GM12878 (cell line): ENCODE data around the gene ZNF552. TPM values are rescaled to one million over a fixed set of nuclear protein-coding genes. Genes with fewer than 3 reads are reported as not detected.

Experiments used
- ATAC-seq: fragments of 200-7000 bp; cut with Tn5 transposase; 3 replicates; pipeline ENCODE4 v1.9.1; 2020; ENCODE audit warnings: mild to moderate bottlenecking, moderate library complexity
- BruUV-seq: library from RNA; stranded (reverse); fragments of 400-500 nt; replicated peaks from 2 replicates; lab custom pipeline; 2021; lab: Mats Ljungman, UMichigan
- CTCF ChIA-PET: fragments of 300-600 bp; sonication (Branson Sonifier 250); formaldehyde crosslinking; extraction: SDS; loops from one replicate; lab custom pipeline; 2021; ENCODE audit warnings: inconsistent platforms; lab: Yijun Ruan, JAX
- POLR2A ChIA-PET: fragments of 350-600 bp; formaldehyde crosslinking; extraction: SDS; loops from one replicate; lab custom pipeline; 2021; ENCODE audit warnings: inconsistent platforms; lab: Charles Lee
- RAD21 ChIA-PET: fragments of 300-600 bp; sonication (Branson Sonifier 250); formaldehyde crosslinking; loops from one replicate; lab custom pipeline; 2023; ENCODE audit warnings: antibody characterized with exemption; ENCODE audit not compliant: unreplicated experiment; lab: Charles Lee
- SMC1A ChIA-PET: fragments of 300-600 bp; sonication (Branson Sonifier 250); formaldehyde crosslinking; loops from one replicate; lab custom pipeline; 2023; ENCODE audit not compliant: unreplicated experiment, uncharacterized antibody; lab: Charles Lee
- DNase-seq: peaks from one replicate; pipeline ENCODE4 v3.0.0-alpha.2; 2011; ENCODE audit warnings: low read depth, low spot score
- FAIRE-seq: peaks from 3 replicates; lab custom pipeline; 2011; peaks lifted over from hg19 to GRCh38; lab: Jason Lieb, UNC
- H2AFZ ChIP-seq: 2 replicates; pipeline ENCODE4 v1.6.0; 2011; ENCODE audit warnings: low read depth, low read length, control low read depth; ENCODE audit not compliant: control insufficient read depth
- H3K27ac ChIP-seq: 2 replicates; pipeline ENCODE4 v1.5.1; 2011; ENCODE audit warnings: control low read depth; ENCODE audit not compliant: control insufficient read depth, insufficient read depth
- H3K27me3 ChIP-seq, 2 experiments: replicated peaks in 1 of 2; 2 replicates each; pipeline versions ENCODE4 v1.6.0 to v1.6.1; 2011; ENCODE audit warnings: low read length in 1 of 2; ENCODE audit not compliant: control insufficient read depth in 2 of 2, insufficient read depth in 2 of 2
- H3K36me3 ChIP-seq, 2 experiments: 2 replicates each; pipeline ENCODE4 v1.5.1; 2011; ENCODE audit warnings: low read length in 1 of 2; ENCODE audit not compliant: control insufficient read depth in 2 of 2, insufficient read depth in 2 of 2
- H3K4me1 ChIP-seq: 2 replicates; pipeline ENCODE4 v1.6.1; 2011; ENCODE audit warnings: mild to moderate bottlenecking, low read length, moderate library complexity, mixed read lengths; ENCODE audit not compliant: control insufficient read depth, insufficient read depth
- H3K4me2 ChIP-seq: 2 replicates; pipeline ENCODE4 v1.6.0; 2011; ENCODE audit warnings: control low read depth; ENCODE audit not compliant: control insufficient read depth, insufficient read depth
- H3K4me3 ChIP-seq: fragments of 200-600 bp; sonication (generic); 2 replicates; pipeline ENCODE4 v1.5.1; 2016
- H3K79me2 ChIP-seq: 2 replicates; pipeline ENCODE4 v1.6.0; 2011; ENCODE audit warnings: low read length; ENCODE audit not compliant: control insufficient read depth, insufficient read depth
- H3K9ac ChIP-seq: 2 replicates; pipeline ENCODE4 v1.8.0; 2011; ENCODE audit warnings: low read length, control low read depth, mixed read lengths; ENCODE audit not compliant: control insufficient read depth, insufficient read depth
- H3K9me3 ChIP-seq: replicated peaks from 3 replicates; pipeline ENCODE4 v1.5.1; 2011; ENCODE audit warnings: mild to moderate bottlenecking, low read length; ENCODE audit not compliant: control insufficient read depth, insufficient read depth
- H4K20me1 ChIP-seq: 2 replicates; pipeline ENCODE4 v1.6.0; 2011; ENCODE audit not compliant: control insufficient read depth, insufficient read depth
- BCL3 ChIP-seq: IDR thresholded peaks from 2 replicates; pipeline ENCODE4 v1.6.1; 2011; ENCODE audit warnings: borderline replicate concordance, low read depth, mild to moderate bottlenecking, moderate library complexity, low read length; ENCODE audit not compliant: insufficient read depth, poor library complexity, severe bottlenecking
- CHD1 ChIP-seq: IDR thresholded peaks from 2 replicates; pipeline ENCODE4 v1.6.1; 2012; ENCODE audit warnings: low read depth, low read length, improper control_type of control experiment
- CREB1 ChIP-seq: IDR thresholded peaks from 2 replicates; pipeline ENCODE4 v1.6.1; 2012; ENCODE audit warnings: low read depth, mild to moderate bottlenecking, inconsistent platforms
- CTCF ChIP-seq, 3 experiments: IDR thresholded peaks in 2 of 3; conservative IDR thresholded peaks in 1 of 3; 2 replicates each; pipeline ENCODE4 v1.5.1; 2011; ENCODE audit warnings: low read depth in 3 of 3, low read length in 3 of 3, mild to moderate bottlenecking in 3 of 3, control low read depth in 2 of 3, moderate library complexity in 2 of 3, inconsistent platforms in 1 of 3, mixed read lengths in 1 of 3; ENCODE audit not compliant: control insufficient read depth in 2 of 3, insufficient read depth in 1 of 3; ENCODE audit errors: extremely low read depth in 1 of 3
- DPF2 ChIP-seq: fragments of 450-650 bp; IDR thresholded peaks from 2 replicates; pipeline ENCODE4 v1.6.1; 2017; ENCODE audit warnings: mild to moderate bottlenecking
- GABPA ChIP-seq: IDR thresholded peaks from 2 replicates; pipeline ENCODE4 v1.6.1; 2014; ENCODE audit warnings: antibody characterized with exemption, low read depth, mild to moderate bottlenecking, inconsistent platforms
- HDAC2 ChIP-seq: fragments of 200-600 bp; sonication (generic); IDR thresholded peaks from 2 replicates; pipeline ENCODE4 v1.6.1; 2017
- IKZF2 ChIP-seq, 2 experiments: fragments of 450-650 bp; IDR thresholded peaks; 2 replicates each; pipeline ENCODE4 v1.6.1; 2017; ENCODE audit warnings: mild to moderate bottlenecking in 2 of 2, moderate library complexity in 2 of 2
- MTA2 ChIP-seq: fragments of 450-650 bp; IDR thresholded peaks from 2 replicates; pipeline ENCODE4 v1.6.1; 2016; ENCODE audit warnings: low read depth, mild to moderate bottlenecking, moderate library complexity
- MTA3 ChIP-seq: IDR thresholded peaks from 2 replicates; pipeline ENCODE4 v1.6.1; 2012; ENCODE audit warnings: low read length, inconsistent platforms, borderline replicate concordance
- NFYB ChIP-seq: IDR thresholded peaks from 2 replicates; pipeline ENCODE4 v1.6.1; 2011; ENCODE audit warnings: low read depth, mild to moderate bottlenecking, low read length, improper control_type of control experiment, moderate library complexity; ENCODE audit not compliant: insufficient read depth
- PAX5 ChIP-seq: IDR thresholded peaks from 2 replicates; pipeline ENCODE4 v1.6.1; 2011; ENCODE audit warnings: low read depth, low read length, borderline replicate concordance
- POU2F2 ChIP-seq: IDR thresholded peaks from 3 replicates; pipeline ENCODE4 v1.6.1; 2011; ENCODE audit warnings: low read depth, mild to moderate bottlenecking, low read length, borderline replicate concordance
- SMAD5 ChIP-seq: IDR thresholded peaks from 2 replicates; pipeline ENCODE4 v1.6.1; 2016; ENCODE audit warnings: antibody characterized with exemption, low read depth
- STAT1 ChIP-seq: fragments of 450-650 bp; conservative IDR thresholded peaks from 2 replicates; pipeline ENCODE4 v1.6.1; 2014; ENCODE audit warnings: antibody characterized with exemption, mild to moderate bottlenecking
- TCF3 ChIP-seq: IDR thresholded peaks from 2 replicates; pipeline ENCODE4 v1.6.1; 2012; ENCODE audit warnings: low read depth, mild to moderate bottlenecking, low read length, borderline replicate concordance; ENCODE audit not compliant: insufficient read depth
- USF2 ChIP-seq: IDR thresholded peaks from 2 replicates; pipeline ENCODE4 v1.6.1; 2011; ENCODE audit warnings: low read depth, low read length, improper control_type of control experiment, borderline replicate concordance
- ZSCAN29 ChIP-seq: fragments of 450-650 bp; IDR thresholded peaks from 2 replicates; pipeline ENCODE4 v1.6.1; 2017; ENCODE audit warnings: mild to moderate bottlenecking, moderate library complexity
- WGBS: methylation state at CpG from one replicate; pipeline ENCODE4 v1.1.6; 2016; ENCODE audit warnings: low lambda C conversion rate; ENCODE audit not compliant: insufficient replicate concordance, insufficient coverage; ENCODE audit errors: missing lambda C conversion rate; 5-methylcytosine and 5-hydroxymethylcytosine counted together
- in situ Hi-C: fragments of 300-500 bp; cut with MboI; formaldehyde crosslinking; loops from 9 replicates; pipeline ENCODE4 v1.14.3; 2018; ENCODE audit warnings: mixed read lengths
- intact Hi-C: fragments of 100-400 bp; cut with micrococcal nuclease; formaldehyde crosslinking; loops from one replicate; pipeline ENCODE4 v1.14.2; 2022; ENCODE audit not compliant: unreplicated experiment
- polyA plus RNA-seq, 11 experiments: library from polyadenylated mRNA; depleted of rRNA in 4 of 11; unstranded in 6 of 11; stranded (reverse) in 5 of 11; fragments of >200 nt; fragmentation: Nextera tagmentation in 4 of 11; fragmentation: Illumina TruSeq in 1 of 11; extraction: Ambion mirVana in 4 of 11; extraction: Trizol in 1 of 11; gene quantifications; 1 replicate in 1 of 11; 2 replicates in 10 of 11; pipeline versions ENCODE4 v1.2.1 to v1.2.3, GENCODE V29; 2011 to 2016; ENCODE audit warnings: inconsistent platforms in 2 of 11, missing spikeins in 2 of 11, low read depth in 1 of 11
- total RNA-seq, 4 experiments: library from RNA; depleted of rRNA in 3 of 4; stranded (reverse); fragments of >200 nt in 3 of 4; fragmentation: Illumina TruSeq in 1 of 4; extraction: Trizol in 1 of 4; gene quantifications; 2 replicates each; pipeline versions ENCODE4 v1.2.1 to v1.2.3, GENCODE V29; 2013 to 2021

Gene ZNF552
- total and polyA plus RNA-seq, 10 of the 15 experiments (the other 5 are each of a cell fraction or from before 2014, with no cell fraction given), result 3.6 to 13.3 (median 8.0) TPM

GRCh38 chr19:57802269-57802668 lies 12.4 kb downstream of the ZNF552 start (continued):
- TF ChIP-seq CTCF (IDR thresholded peaks at IDR 0.05 in 2 of 3, conservative IDR thresholded peaks at IDR 0.05 in 1 of 3; ENCODE audit: control insufficient read depth in 2 of 3, extremely low read depth in 1 of 3, insufficient read depth in 1 of 3, low read depth in 3 of 3, low read length in 3 of 3) (peak; percentile 31 to 38 (median 34); a peak in 5 of 6 replicates), CREB1 (0 out of 2 replicates have a peak, but pooled peaks have one; percentile 18), CHD1 (no peak), MTA3 (no peak), GABPA (no peak), DPF2 (no peak), PAX5 (no peak)

GRCh38 chr19:57800696-57801095 lies 14.0 kb downstream of the ZNF552 start:
- peaks cover 5% of the 10 kb centered on the region for H3K4me1 ChIP-seq
- TF ChIP-seq DPF2, result no peak
- TF ChIP-seq ZSCAN29, result no peak
- TF ChIP-seq TCF3, result no peak
- no peak for TF ChIP-seq NFYB
- TF ChIP-seq MTA2, result no peak
- TF ChIP-seq SMAD5, result no peak
- no peak for TF ChIP-seq HDAC2
- no peak for TF ChIP-seq USF2
- TF ChIP-seq IKZF2 (IDR thresholded peaks at IDR 0.05), result no peak
- TF ChIP-seq STAT1, result no peak
- no peak for TF ChIP-seq BCL3
- no peak for TF ChIP-seq POU2F2
- no peak overlapping the region for H3K4me2 ChIP-seq
- no peak overlapping the region for H3K27ac ChIP-seq
- no peaks in the 10 kb centered on the region for H4K20me1 ChIP-seq
- H3K9ac ChIP-seq, result no peak overlapping the region
- ATAC-seq, result no peak
- no peak overlapping the region for H2AFZ ChIP-seq
- H3K36me3 ChIP-seq, result peaks cover 0 to 6% of the 10 kb centered on the region in 2 experiments; a peak in 1 of 4 replicates
- ChIA-PET CTCF (interaction anchor here (0.7 to 1.8 kb wide), 3 partner anchors 25 to 93 kb away, joined by 3 to 5 read pairs (median 4); partner anchors contain the start of gene ZNF776), RAD21 (no interaction called here), SMC1A (interaction anchor here (1.0 to 1.2 kb wide), 3 partner anchors 19 to 50 kb away, joined by 3 read pairs; no protein-coding TSS in a partner anchor), POLR2A (interaction anchor here (0.6 to 0.9 kb wide), 2 partner anchors 14 to 520 kb away, joined by 3 to 5 read pairs; partner anchors contain the start of gene ZNF552)
- no peaks in the 10 kb centered on the region; the same call in 1 of the 2 replicates for H3K79me2 ChIP-seq
- BruUV-seq, result no TSS peak
- DNase-seq, result no peak
- in situ Hi-C loops (loop anchor here (25.0 kb wide), 1 partner anchor 1663 kb away; the partner anchor contains the start of gene ZNF444), intact Hi-C loops (no loop called here)
- H3K9me3 ChIP-seq, result no peaks in the 10 kb centered on the region
- no peak overlapping the region for H3K4me3 ChIP-seq
- no peak for FAIRE-seq
- H3K27me3 ChIP-seq, result no peaks in the 10 kb centered on the region
- 97% methylated on average over 5 of the region's 5 CpGs for WGBS
